IPS DF 19.7 (cell line): ENCODE measurements around the gene SPECC1L.

Experiments
- DNase-seq: peaks from one replicate; pipeline ENCODE4 v3.0.0-alpha.2; 2013; ENCODE audit warnings: low read depth, low spot score

The SPECC1L gene

DNA sequence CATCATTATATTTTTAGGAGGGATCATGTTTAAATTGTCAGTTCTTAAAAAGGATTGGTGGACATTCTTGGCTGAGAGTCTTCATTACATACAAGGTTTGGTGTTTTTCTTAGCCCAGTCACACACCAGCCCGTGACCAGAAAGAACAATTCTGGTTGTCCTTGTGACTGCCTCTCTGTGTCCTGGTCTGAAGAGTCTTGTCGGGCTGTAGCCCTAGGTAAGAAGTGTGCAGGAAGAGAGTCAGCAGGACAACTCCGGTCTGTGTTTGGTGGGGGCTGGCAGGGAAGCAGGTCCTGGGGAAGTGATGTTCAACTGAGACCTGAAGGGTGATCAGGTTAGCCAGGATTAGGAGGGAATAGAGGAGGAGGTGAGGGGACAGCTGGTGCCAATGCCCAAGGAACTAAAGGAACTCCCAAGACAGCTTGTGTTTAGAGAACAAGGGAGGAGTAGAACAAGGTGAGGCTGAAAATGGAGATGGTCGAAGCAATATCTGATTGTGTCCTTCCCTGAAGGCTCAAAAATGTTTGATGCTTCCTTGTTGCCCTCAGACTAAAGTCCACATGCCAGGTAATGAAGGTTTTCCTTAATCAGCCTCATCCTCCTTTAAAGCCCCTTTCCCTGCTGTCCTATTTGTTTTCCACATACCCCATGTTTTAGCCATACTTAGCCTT lies 91.5 kb downstream of the SPECC1L start:
- no peak for DNase-seq

DNA sequence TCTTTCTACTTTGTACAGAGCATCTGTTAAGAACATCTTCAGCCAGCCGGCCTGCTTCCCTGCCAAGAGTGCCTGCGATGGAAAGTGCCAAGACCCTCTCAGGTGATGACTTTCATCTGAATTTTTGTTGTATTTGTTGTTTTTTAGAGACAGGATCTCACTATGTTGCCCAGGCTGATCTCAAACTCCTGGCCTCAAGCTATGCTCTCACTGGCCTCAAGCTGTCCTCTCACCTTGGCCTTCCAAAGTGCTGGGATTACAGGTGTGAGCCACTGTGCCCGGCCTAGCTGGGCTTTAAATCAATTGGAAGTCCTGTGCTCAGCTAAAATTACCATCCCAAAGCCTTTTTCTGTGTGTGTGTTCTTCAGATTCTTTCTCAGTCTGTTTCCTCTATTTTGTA lies 92.6 kb downstream of the SPECC1L start:
- no peak for DNase-seq

DNA sequence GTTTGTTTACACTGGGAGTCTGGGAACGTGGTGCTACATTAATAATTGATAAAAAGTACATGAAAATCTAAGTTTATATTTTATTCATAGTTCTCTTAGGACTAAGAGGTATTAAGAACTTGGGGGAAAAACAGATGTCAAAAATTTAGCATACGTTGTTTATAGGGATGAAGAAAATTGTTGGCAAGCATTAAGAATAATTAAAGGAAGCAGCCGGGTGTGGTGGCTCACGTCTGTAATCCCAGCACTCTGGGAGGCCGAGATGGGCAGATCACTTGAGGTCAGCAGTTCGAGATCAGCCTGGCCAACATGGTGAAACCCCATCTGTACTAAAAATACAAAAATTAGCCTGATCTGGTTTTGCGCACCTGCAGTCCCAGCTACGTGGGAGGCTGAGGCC lies 96.1 kb downstream of the SPECC1L start:
- DNase-seq = no peak

DNA sequence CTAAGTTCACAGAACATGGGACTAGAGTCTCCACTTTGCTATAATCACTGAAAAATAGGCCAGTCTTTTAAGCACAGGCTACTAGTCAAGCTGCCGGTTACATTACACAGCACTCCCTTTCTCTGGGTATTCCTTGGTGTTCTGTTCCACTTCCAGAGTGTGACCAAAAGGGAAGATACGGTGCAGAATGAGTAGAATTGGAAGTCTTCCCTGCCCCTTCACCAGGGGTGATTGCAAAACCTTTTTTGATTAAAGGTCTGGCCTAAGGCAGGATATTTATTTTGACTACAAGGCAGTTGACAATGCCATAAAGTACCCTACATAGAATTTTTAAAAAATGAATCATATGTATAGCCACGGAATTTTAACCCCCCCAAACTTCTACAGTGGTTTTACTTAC lies 97.2 kb downstream of the SPECC1L start:
- no peak for DNase-seq

DNA sequence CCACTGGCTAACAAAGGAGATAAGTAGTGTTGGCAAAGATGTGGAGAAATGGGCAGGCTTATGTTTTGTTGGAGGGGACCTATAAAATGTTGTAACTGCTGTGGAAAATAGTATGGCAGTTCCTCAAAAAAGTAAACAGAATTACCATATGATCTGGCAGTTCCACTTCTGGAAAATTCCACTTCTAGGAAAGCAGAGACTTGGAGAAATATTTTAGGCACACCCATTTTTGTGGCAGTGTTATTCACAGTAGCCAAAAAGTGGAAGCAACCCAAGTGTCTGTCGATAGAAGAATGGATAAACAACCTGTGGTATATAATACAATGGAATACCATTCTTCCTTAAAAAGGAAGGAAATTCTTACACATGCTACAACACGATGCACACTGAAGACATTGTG lies 99.8 kb downstream of the SPECC1L start:
- DNase-seq = no peak

DNA sequence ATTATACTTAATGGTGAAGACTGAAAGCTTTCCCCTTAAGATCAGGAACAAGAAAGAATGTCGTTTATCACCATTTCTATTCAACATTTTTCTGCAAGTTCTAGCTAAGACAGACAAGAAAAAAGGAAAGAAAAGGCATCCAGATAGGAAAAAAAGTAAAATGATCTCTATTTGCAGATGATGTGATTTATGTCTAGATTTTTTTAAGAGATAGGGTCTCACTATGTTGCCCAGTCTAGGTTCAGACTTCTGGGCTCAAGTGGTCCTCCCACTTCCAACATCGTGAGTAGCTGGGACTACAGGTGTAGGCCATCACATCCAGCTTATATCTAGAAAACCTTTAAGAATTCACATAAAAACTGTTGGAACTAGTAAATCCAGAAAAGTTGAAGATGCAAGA lies 105.4 kb downstream of the SPECC1L start:
- DNase-seq = no peak

DNA sequence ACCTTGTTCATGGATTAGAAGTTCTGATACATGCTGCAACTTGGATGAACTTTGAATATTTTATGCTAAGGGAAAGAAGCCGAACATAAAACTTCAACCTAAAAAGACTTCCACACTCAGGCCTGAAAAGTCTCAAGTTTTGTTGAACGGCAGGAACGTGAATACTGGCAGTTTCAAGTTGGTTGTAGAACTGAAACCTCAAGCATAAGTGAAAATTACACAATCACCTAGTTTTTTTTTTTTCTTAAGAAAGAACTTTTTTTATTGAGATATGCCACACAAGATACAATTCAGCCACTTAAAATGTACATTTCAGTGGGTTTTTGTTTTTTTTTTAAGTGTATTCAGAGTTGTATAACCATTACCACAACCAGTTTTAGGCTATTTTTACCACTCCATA lies 106.0 kb downstream of the SPECC1L start:
- DNase-seq = no peak

DNA sequence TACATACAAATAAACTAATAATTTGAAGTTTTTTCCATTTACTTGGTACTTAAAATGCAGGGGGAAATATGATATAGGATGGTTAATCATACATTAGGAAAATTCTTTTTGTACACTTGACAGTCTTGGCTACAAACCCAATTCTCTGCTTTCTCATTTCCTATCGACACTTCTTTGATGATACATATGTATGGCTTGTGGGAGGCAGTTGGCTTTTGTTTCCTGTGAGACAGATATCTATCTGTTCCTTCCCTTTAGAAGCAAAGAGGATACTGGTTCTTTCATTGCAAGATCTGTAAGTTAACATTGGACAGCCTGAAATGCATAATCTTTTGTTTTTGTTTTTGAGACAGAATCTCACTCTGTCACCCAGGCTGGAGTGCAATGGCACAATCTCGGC lies 108.9 kb downstream of the SPECC1L start:
- DNase-seq = no peak

DNA sequence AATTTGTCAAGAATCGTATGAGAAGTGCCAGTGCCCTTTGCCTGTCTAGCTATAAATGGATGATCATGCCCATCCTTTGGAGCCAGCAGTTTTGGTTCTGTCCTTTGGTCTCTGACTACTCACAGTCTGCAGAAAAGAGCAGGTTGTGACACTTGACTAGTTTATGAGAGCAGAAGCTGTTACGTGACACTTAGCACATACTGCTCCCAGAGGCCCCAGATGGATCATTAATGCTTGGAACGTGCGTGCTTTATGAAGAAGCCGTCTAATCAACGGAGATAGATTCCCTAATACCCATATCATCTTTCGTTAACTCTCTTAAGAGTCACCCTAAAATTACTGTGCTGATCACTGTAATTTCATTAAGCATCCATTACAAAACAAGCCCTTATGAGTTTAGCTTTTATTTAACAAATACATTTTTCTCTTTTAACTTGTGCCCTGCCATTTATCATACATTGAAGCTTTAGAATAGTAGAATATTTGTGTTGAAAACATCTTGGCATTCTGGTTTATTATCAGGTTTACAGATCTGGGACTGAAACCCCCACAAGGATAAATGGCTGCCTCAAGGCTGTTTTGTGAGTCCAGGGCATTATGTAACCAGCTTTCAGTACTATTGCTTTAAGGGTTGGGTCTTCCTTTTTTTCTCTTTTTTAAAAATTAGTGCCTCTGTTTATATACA lies 109.7 kb downstream of the SPECC1L start:
- no peak for DNase-seq

DNA sequence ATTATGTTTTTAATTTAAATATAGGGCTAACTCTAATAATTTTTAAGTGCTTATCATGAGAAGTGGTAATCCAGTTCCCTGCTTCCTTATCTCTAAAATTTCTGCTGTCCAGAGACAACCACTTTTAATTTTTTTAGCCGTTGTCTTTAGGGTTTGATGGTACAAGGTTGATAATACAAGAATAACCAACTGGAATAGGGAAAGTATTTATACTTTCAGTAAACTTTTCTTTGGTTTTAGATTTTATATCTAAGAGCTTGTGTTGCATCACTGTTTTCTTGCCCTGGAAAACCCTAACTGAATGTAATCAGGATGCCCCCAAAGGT lies 110.2 kb downstream of the SPECC1L start:
- DNase-seq = no peak

DNA sequence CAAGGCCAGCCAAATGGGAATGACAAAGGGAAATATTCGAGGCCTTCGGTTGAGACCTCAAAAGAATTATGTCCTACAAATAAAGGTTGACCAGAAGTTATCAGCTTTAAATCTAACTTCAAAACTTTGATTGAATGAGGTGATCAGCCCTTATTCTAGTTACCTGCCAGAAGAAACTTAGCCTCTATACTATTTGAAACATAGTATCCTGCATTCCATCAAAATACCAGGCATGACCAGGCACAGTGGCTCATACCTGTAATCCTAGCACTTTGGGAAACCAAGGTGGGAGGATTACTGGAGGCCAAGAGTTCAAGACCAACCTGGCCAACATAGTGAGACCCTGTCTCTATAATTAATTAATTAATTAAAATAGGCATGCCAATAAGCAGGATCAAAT lies 112.4 kb downstream of the SPECC1L start:
- no peak for DNase-seq

DNA sequence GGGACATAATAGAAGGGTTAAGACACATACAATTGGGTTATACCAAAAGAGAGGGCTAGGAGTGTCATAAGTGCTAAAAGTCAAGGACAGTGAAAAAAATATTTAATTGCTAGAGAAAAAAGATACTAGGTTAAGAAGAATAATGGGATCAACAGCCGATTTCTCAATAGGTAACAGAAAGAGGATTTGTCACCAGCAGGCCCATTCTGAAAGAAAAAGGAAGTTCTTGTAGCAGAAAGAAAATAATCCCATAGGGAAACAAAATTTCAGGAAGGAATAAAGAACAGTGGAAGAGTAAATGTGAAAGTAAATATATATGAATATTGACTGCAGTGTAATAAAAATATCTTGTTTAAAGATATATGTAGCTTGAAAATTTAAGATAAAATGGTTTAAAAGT lies 113.5 kb downstream of the SPECC1L start:
- DNase-seq = no peak

DNA sequence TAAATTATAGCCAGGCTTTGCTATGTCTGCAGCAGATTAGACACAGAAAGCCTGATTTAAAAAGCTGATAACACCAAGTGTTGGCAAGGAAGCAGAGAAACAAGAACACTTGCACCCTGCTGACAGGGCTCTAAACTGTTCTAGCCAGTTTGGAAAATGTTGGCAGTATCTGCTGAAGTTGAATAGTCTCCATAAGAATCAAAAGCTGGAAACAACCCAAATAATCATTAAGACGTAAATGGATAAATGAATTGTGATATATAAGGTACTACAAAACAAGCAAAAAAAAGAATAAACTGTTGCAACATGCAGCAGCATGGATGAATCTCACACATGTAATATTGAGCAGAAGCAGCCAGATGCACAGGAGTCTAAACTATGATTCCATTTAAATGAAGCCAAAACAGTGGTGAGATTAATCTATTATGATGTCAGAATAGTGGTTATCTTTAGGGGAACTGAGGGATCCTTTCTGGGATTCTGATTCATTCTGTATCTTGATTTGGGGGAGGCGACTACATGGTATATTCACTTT lies 116.4 kb downstream of the SPECC1L start:
- no peak for DNase-seq

DNA sequence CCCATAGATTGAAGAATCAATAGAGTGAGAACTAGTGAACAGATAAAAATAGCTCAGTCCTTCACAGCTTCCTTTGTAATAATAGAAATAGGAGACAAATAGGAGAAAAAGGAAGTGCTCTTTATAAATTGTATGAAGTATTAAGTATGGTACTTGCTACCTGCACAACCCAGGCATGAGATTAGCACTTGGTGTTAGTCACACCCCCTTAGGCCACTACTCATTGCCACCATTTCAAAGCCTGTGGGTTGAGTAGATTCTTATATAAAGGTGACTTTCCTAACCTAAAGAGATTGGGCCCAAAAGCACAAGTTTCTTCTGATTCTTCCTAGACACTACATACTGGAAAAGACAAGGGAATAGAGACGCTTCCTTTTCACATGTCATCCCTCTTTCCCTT lies 119.0 kb downstream of the SPECC1L start:
- no peak for DNase-seq

DNA sequence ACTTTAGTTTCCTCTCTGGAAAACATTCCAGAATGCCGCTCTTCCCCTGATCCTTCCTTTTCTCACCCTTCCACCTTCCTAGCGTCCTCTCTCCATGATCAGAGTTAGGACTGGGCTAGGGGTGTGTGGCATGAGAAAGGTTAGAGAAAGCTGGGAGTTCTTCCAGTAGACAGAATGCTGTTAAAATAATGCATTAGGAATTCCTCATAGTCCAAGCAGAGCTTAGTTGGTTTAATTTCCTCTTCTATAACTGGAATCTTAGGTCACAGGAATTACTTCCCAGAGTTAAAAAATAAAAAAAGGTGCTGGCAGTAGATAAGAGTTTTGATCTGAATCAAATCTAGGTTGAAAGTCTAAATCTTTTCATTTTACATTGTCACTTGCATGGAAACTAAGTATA lies 119.5 kb downstream of the SPECC1L start:
- DNase-seq = no peak

DNA sequence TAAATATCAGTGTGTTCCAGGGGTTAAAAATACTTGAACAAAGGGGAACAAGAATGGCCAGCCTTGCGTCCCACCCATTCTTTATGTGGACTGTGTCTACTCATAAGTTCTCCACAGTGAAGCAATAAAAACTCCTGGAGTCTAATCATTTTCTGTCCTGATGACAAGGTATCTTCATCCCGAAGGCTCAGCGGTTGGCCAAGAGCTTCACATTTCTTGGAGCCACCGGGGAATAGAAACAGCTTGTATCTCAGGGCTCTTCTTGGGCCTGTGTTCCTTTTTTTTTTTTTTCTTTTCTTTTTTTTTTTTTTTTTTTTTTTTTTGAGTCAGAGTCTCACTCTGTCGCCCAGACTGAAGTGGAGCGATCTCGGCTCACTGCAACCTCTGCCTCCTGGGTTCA lies 119.9 kb downstream of the SPECC1L start:
- DNase-seq = no peak

DNA sequence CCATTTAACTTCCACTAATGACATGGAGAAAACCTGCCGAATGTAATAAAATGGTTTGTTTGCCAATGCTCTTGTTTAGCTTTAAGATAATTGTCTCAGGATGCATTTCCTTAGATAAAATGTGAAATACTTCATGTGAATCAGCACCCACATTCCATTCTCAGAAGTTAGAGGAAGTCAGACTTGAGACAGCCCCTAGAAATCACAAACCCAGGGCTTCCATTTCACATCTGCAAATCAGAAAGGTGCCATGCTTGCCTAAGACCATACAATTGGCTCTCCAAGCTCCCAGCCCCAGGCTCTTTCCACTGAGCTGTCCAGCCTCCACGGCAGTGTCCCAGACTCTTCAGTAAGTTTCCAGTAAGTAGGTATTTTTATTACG lies 121.2 kb downstream of the SPECC1L start:
- DNase-seq = no peak

DNA sequence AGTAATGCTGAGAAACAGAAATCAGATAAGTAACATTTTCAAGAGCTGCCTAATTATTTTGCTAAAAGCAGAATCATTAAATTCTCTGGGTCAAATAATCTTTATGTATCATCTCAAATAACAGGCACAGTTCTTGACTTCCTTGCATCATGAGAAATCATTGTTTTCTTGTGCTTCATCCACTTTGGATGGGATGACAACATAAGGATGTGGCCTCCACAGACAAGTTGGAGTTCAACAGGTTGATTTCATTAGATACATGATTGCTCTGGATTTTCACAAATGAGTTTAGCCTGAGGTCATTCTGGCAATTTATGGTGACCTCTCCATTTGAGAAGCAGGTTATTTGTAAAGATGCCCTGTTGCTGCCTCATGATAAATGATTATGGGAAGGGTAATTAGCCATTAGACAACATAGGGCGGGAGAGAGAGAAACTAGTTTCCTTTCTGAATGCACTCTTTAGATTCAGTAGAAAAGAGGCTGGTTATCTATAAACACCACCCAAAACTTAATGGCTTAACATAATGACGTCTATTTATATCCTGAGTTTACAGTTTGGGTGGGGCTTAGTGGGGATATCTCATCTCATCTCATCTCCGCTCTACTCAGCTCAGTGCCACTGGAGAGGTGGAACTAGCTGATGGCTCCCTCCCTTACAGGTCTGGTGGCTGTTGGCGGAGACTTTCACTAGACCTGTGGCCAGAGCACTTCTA lies 121.7 kb downstream of the SPECC1L start:
- no peak for DNase-seq

DNA sequence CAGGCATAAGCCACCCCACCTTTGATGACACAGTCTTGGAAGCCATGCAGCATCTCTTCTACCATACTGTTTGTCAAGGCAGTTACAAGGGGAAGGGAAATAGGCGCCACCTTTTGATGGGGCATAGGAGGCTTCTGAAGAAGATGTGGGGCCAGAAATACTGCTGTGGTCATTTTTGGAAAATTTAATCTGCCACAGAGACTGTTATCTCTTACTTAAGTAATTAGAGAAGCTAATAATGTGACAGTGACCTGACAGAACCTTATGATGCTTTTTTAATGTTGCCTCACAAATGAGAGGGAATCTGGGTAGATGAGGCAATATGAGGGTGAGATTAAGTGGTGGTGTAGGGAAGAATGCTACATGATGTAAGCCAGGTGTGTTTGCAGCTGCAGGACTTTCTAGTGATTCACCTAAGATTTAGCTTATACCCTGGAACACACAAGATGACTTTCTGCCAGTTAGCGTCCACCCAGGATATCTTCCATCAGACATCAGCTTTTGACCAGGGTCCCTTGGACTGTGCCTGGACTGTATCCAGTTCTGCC lies 122.5 kb downstream of the SPECC1L start:
- no peak for DNase-seq

DNA sequence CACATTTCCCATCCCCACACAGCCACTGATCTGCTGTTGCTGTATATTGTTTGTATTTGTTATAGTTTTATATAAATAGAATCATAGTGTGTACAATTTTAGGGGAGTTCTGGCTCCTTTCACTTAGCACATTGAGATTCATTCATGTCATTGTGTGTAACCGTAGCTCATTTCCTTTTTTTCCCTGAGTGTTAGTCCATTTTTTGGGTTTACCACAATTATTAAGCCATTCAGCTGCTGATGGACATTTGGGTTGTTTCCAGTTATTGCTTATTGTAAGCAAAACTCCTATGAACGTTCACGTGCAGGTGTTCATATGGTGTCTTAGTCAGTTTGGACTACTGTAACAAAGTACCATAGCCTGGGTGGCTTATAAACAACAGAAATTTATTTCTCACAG lies 123.2 kb downstream of the SPECC1L start:
- no peak for DNase-seq

DNA sequence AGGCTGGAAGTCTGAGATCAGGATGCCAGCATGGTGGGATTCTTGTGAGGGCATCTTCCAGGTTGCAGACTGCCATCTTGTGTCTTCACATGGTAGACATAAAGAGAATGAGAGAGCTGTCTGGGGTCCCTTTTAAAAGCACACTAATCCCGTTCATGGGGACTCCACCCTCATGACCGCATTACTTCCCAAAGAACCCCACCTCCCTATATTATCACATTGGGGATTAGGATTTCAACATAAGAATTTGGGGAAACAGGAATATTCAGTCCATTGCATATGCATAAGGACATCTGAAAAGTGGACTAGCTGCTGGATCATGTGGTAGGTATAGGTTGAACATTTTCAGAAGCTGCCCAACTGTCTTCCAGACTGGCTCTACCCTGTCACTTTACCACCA lies 123.6 kb downstream of the SPECC1L start:
- DNase-seq = no peak

DNA sequence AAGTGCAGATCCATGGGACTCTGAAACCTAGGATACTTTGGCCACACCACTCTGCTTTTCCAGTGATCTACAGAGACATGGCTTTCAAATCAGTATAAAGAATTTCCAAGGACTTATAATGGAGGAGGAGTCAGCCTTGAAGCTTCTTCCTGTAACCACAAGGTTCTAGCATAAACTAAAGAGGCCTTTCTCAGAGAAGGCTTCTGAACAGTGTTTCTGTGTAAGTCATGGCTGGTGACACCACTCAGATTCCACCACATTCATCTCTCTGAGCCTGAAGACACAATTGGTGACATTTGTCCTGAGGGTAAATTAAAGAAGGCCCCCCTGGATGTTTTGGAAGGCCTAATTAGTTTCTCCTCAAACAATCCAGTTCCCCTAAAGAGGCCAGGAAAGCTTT lies 127.8 kb downstream of the SPECC1L start:
- DNase-seq = no peak
